DND-41 (cell line): ENCODE data around the gene FAM9C.

Experiments used
- EZH2 ChIP-seq: IDR thresholded peaks from 3 replicates; pipeline ENCODE4 v1.6.1; 2012; ENCODE audit warnings: borderline replicate concordance, low read depth, mild to moderate bottlenecking, moderate library complexity, low read length, inconsistent platforms; ENCODE audit not compliant: severe bottlenecking
- TF ChIP-seq, protein P1 (sequence below): IDR thresholded peaks from 2 replicates; pipeline ENCODE4 v1.5.1; 2012; ENCODE audit warnings: borderline replicate concordance, low read length, moderate library complexity, mild to moderate bottlenecking; ENCODE audit not compliant: poor library complexity, severe bottlenecking; ENCODE audit errors: extremely low read depth

DNA sequence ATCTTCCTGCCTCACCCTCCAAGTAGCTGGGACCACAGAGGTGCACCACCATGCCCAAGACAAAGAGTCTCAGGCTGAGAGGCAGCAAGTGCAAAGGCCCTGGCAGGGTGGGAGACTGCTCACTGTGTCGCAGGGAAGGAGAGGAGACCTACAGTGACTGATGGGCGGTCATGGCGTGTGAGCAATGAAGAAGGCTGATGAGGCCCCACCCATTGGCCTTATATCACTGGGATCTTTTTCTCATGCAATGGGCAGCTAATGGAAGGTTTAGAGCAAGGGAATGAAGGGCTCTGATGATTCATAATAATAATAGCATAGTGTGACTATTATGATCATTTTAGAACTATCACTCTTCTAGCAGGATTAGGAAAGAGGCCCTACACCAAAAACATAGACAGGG lies 20.9 kb downstream of the FAM9C start:
- no peak for TF ChIP-seq EZH2
- TF ChIP-seq, protein P1, sequence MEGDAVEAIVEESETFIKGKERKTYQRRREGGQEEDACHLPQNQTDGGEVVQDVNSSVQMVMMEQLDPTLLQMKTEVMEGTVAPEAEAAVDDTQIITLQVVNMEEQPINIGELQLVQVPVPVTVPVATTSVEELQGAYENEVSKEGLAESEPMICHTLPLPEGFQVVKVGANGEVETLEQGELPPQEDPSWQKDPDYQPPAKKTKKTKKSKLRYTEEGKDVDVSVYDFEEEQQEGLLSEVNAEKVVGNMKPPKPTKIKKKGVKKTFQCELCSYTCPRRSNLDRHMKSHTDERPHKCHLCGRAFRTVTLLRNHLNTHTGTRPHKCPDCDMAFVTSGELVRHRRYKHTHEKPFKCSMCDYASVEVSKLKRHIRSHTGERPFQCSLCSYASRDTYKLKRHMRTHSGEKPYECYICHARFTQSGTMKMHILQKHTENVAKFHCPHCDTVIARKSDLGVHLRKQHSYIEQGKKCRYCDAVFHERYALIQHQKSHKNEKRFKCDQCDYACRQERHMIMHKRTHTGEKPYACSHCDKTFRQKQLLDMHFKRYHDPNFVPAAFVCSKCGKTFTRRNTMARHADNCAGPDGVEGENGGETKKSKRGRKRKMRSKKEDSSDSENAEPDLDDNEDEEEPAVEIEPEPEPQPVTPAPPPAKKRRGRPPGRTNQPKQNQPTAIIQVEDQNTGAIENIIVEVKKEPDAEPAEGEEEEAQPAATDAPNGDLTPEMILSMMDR, result no peak
